Measurements from ENCODE around the gene BLTP1. TPM values are rescaled to one million over a fixed set of nuclear protein-coding genes. Genes with fewer than 3 reads are reported as not detected.

The BLTP1 gene, protein sequence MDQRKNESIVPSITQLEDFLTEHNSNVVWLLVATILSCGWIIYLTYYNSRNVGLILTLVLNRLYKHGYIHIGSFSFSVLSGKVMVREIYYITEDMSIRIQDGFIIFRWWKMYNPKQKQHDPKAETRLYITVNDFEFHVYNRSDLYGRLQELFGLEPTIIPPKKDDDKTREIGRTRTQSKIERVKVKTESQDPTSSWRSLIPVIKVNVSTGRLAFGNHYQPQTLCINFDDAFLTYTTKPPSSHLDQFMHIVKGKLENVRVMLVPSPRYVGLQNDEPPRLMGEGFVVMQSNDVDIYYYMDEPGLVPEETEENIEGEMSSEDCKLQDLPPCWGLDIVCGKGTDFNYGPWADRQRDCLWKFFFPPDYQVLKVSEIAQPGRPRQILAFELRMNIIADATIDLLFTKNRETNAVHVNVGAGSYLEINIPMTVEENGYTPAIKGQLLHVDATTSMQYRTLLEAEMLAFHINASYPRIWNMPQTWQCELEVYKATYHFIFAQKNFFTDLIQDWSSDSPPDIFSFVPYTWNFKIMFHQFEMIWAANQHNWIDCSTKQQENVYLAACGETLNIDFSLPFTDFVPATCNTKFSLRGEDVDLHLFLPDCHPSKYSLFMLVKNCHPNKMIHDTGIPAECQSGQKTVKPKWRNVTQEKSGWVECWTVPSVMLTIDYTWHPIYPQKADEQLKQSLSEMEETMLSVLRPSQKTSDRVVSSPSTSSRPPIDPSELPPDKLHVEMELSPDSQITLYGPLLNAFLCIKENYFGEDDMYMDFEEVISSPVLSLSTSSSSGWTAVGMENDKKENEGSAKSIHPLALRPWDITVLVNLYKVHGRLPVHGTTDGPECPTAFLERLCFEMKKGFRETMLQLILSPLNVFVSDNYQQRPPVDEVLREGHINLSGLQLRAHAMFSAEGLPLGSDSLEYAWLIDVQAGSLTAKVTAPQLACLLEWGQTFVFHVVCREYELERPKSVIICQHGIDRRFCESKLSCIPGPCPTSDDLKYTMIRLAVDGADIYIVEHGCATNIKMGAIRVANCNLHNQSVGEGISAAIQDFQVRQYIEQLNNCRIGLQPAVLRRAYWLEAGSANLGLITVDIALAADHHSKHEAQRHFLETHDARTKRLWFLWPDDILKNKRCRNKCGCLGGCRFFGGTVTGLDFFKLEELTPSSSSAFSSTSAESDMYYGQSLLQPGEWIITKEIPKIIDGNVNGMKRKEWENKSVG (N-terminal part only)
- 71.8 and 105 TPM in 2 replicates for total RNA-seq

DNA sequence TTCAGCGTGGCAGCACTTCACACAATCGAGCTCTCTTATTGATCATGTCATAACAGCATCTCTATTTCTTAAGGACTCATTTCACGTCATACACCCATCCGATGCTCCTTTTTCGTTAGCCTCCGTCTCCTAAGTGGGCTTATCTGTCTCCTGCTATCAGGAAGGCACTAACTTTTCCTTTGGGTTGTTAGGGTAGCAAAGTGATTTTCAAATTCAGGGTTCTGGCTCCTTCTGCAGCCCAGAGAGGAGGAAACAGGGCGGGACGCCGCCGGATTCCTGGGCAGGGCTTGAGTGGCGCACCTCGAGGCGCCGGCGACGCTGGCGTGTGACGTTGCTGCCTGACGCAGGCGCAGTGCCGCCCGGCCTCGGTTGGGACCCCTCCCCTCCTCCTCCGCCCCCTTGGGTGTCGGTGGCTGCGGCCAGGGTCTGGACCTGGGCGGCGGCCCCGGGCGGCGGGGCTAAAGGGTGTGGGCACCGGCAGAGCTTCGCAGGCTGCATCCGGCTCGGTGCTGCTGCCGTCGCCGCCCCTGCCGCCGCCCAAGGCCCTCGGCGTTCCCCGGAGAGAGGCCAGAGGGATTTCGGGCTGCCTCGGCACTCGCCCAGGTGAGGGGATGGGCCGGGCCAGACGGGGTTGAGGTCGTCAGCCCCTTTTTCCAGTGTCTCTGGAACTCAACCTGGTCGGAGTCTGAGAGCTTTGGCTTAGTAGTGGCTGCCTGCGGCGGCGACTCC lies at the start of gene BLTP1:
TSS of gene BLTP1 (plus strand) at position 350 of the 729 bp plus-strand sequence. CDS start 18,317 bp downstream, outside the sequence.

Other genes starting within 250 kb of the BLTP1 start
- not detected in 2 replicates for gene TRPC3, start 200.3 kb upstream of the BLTP1 start, total RNA-seq
- not detected in 2 replicates for gene ADAD1, start 226.7 kb downstream of the BLTP1 start, total RNA-seq